ENCODE measurements around the gene DOCK8.

The DOCK8 gene

DNA sequence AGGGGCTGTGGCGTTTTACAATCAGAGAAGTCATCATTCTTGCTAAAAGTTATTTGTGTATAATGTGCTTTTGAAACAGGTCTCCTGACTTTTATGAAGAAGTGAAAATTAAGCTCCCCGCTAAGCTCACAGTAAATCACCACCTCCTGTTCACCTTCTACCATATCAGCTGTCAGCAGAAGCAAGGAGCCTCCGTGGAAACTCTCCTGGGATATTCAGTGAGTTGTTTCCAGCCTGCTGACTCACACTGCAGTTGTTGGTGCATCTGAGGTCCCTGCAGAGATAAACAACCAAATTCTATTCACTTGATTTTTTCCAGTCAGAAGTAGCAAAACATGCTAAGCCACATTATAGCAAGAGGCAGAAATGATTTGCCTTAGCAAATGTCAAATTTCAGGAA, 156.7 kb downstream of the DOCK8 start:
- DNase-seq (ENCODE audit: low read depth): no peak
- TF ChIP-seq, protein P1, sequence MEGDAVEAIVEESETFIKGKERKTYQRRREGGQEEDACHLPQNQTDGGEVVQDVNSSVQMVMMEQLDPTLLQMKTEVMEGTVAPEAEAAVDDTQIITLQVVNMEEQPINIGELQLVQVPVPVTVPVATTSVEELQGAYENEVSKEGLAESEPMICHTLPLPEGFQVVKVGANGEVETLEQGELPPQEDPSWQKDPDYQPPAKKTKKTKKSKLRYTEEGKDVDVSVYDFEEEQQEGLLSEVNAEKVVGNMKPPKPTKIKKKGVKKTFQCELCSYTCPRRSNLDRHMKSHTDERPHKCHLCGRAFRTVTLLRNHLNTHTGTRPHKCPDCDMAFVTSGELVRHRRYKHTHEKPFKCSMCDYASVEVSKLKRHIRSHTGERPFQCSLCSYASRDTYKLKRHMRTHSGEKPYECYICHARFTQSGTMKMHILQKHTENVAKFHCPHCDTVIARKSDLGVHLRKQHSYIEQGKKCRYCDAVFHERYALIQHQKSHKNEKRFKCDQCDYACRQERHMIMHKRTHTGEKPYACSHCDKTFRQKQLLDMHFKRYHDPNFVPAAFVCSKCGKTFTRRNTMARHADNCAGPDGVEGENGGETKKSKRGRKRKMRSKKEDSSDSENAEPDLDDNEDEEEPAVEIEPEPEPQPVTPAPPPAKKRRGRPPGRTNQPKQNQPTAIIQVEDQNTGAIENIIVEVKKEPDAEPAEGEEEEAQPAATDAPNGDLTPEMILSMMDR (IDR thresholded peaks at IDR 0.05; ENCODE audit: control insufficient read depth, insufficient read depth, low read depth, low read length, missing control alignments): no peak
- no peak overlapping the region for H3K4me3 ChIP-seq (ENCODE audit: control insufficient read depth, low read depth, low read length)

- TF ChIP-seq, protein P1 (IDR thresholded peaks at IDR 0.05; ENCODE audit: control insufficient read depth, insufficient read depth, low read depth, low read length, missing control alignments): no peak
- H3K4me3 ChIP-seq (ENCODE audit: control insufficient read depth, low read depth, low read length): no peak overlapping the region
- DNase-seq (ENCODE audit: low read depth): no peak
These were observed 157.5 kb downstream of the DOCK8 start for GRCh38 chr9:372128-372527.

DNA sequence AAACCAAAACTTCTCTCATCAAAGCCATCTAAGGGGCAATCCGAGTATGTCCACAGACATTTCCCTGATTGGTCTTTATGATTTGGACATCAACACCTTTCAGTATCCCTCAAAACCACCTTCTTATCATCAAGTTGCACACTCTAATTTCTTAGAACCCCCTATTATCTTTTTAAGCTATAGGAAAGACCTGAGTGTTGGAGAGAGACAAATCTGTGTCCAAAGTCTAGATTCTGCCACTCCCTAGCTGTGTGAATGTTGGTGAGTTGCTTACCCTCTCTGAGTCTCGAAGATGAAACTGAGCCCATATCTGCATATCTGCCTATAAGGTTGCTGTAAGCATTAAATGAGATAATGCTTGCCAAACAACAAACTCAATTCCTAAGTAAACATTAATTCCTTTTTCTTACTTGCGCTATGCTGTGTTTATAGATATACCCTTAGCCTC, 159.1 kb downstream of the DOCK8 start:
- TF ChIP-seq, protein P1 (IDR thresholded peaks at IDR 0.05; ENCODE audit: control insufficient read depth, insufficient read depth, low read depth, low read length, missing control alignments): no peak
- DNase-seq (ENCODE audit: low read depth): no peak
- no peak overlapping the region for H3K4me3 ChIP-seq (ENCODE audit: control insufficient read depth, low read depth, low read length)

DNA sequence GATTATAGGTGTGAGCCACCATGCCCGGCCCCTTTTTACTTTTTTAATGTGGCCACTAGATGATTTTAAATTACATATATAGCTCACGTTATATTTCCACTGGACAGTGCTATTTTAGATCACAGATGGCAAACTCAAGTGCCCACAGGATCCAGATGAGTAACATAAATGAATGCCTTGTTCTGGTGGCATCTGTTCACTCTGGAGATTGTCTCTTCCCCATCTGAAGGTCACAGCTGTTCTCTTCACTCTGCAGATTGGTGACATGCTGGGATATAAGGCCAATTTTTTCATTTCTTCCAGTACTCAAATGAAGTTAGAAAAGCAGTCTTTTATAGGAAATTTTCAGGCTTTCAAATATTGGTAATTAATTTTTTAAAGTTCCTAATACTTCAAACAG, 160.1 kb downstream of the DOCK8 start:
- no peak for DNase-seq (ENCODE audit: low read depth)
- H3K4me3 ChIP-seq (ENCODE audit: control insufficient read depth, low read depth, low read length): no peak overlapping the region
- TF ChIP-seq, protein P1 (IDR thresholded peaks at IDR 0.05; ENCODE audit: control insufficient read depth, insufficient read depth, low read depth, low read length, missing control alignments): no peak

DNA sequence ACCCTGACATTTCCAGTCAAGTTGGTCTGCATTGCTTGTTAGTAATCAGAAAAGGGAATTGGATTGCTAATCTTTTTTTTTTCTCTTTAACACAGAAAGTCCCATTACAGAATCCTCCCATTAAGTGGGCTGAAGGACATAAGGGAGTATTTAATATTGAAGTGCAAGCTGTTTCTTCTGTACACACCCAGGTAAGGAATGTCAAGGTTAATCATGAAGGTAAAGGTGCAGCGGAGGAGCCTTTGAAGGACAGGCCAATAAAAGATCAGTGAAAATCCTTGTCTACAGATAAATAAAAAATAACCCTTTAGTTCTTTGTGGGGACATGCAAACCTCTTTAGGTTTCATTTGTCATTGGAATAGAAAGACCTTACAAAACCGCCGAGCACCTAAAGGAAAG, 161.4 kb downstream of the DOCK8 start:
- no peak for DNase-seq (ENCODE audit: low read depth)
- H3K4me3 ChIP-seq (ENCODE audit: control insufficient read depth, low read depth, low read length): no peak overlapping the region

DNA sequence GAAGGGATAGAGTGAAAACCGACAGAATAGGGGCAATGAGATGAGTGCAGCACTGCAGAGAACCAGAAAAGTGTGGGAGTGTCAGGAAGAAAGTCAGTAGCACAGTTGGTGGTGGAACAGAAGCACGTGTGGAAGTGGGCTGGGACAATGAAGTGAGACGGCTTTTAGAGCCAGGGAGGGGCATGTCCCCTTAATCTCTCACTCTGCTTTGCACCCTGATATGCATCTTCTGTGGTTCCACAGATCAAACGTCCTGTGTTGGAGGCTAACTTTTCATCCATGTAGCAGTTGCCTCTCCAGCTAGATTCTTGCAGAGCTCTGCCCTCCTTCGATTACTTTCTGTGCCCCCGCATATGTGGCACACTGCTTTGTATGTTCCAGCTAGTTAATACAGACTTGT, 163.6 kb downstream of the DOCK8 start:
- TF ChIP-seq, protein P1 (IDR thresholded peaks at IDR 0.05; ENCODE audit: control insufficient read depth, insufficient read depth, low read depth, low read length, missing control alignments): no peak
- no peak for DNase-seq (ENCODE audit: low read depth)
- H3K4me3 ChIP-seq (ENCODE audit: control insufficient read depth, low read depth, low read length): no peak overlapping the region

More for the DNA sequence above, 161.4 kb downstream of the DOCK8 start:
- TF ChIP-seq, protein P1 (IDR thresholded peaks at IDR 0.05; ENCODE audit: control insufficient read depth, insufficient read depth, low read depth, low read length, missing control alignments): no peak

DNA sequence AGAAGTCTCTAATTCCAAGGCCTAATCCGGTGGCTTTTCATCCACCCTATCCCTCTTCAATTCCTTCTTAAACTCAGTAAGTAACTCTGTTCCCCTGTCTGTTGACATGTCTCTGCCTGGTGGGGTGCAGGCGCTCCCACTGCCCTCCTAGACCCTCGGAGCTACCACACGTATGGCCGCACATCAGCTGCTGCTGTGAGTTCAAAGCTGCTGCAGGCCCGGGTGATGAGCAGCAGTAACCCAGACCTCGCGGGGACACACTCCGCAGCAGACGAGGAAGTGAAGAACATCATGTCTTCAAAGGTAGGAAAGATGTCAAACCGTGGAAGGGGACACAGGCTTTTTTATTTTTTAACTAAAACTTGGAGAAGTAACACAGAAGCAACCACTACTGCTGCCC, 167.7 kb downstream of the DOCK8 start:
- TF ChIP-seq, protein P1 (IDR thresholded peaks at IDR 0.05; ENCODE audit: control insufficient read depth, insufficient read depth, low read depth, low read length, missing control alignments): no peak

More for the DNA sequence above, 167.7 kb downstream of the DOCK8 start:
- DNase-seq (ENCODE audit: low read depth): no peak
- no peak overlapping the region for H3K4me3 ChIP-seq (ENCODE audit: control insufficient read depth, low read depth, low read length)
